Measurements from ENCODE around the gene LRTM2. TPM values are rescaled to one million over a fixed set of nuclear protein-coding genes. Genes with fewer than 3 reads are reported as not detected.

Gene LRTM2
- total RNA-seq, 1 donor from 2014 or later: not detected

- H3K4me3 ChIP-seq: no peak overlapping the region
- H3K27ac ChIP-seq: no peak overlapping the region
- no peak overlapping the region for H3K4me3 Mint-ChIP-seq
- no peaks in the 10 kb centered on the region for H4K20me1 ChIP-seq (ENCODE audit: low read depth)
- no peaks in the 10 kb centered on the region for H3K79me2 ChIP-seq (ENCODE audit: low read depth)
- no peak overlapping the region for H3K4me2 ChIP-seq
- H3K4me1 ChIP-seq: no peaks in the 10 kb centered on the region
- H3K4me1 Mint-ChIP-seq: no peaks in the 10 kb centered on the region
- no peaks in the 10 kb centered on the region for H3K36me3 Mint-ChIP-seq
- H3K9ac ChIP-seq: no peak overlapping the region
- no peak overlapping the region for H2AFZ ChIP-seq (replicated peaks)
- no peaks in the 10 kb centered on the region for H3K27me3 ChIP-seq
- TF ChIP-seq EZH2 (IDR thresholded peaks at IDR 0.05) (no peak), EZH2phosphoT487 (IDR thresholded peaks at IDR 0.05) (no peak), CTCF (IDR thresholded peaks at IDR 0.05) (no peak)
- no peaks in the 10 kb centered on the region for H3F3A ChIP-seq (ENCODE audit: low read depth)
- no peaks in the 10 kb centered on the region for H3K9me3 ChIP-seq (ENCODE audit: low read depth)
- no peaks in the 10 kb centered on the region for H3K9me3 Mint-ChIP-seq
- H3K27me3 Mint-ChIP-seq (ENCODE audit: insufficient read depth, low read depth): peaks cover 3% of the 10 kb centered on the region
- no peaks in the 10 kb centered on the region for H3K36me3 ChIP-seq
- peak overlapping the region; percentile 53 for H3K27ac Mint-ChIP-seq
- no peak for DNase-seq (ENCODE audit: low spot score)
Observed at GRCh38 chr12:1877169-1877878, 57.0 kb downstream of the LRTM2 start.

GRCh38 chr12:1878214-1878613, 57.8 kb downstream of the LRTM2 start:
- Mint-ChIP-seq H3K4me1 (no peaks in the 10 kb centered on the region), H3K36me3 (no peaks in the 10 kb centered on the region), H3K27me3 (ENCODE audit: insufficient read depth, low read depth) (peaks cover 3% of the 10 kb centered on the region), H3K4me3 (no peak overlapping the region), H3K27ac (peak overlapping the region; percentile 87), H3K9me3 (no peaks in the 10 kb centered on the region)
- no peak for DNase-seq (ENCODE audit: low spot score)
- H3F3A ChIP-seq (ENCODE audit: low read depth): no peaks in the 10 kb centered on the region
- no peaks in the 10 kb centered on the region for H3K27me3 ChIP-seq
- H3K27ac ChIP-seq: no peak overlapping the region
- H3K4me3 ChIP-seq: no peak overlapping the region
- H3K36me3 ChIP-seq: no peaks in the 10 kb centered on the region
- H3K9ac ChIP-seq: no peak overlapping the region
- H3K4me2 ChIP-seq: no peak overlapping the region
- H2AFZ ChIP-seq (replicated peaks): no peak overlapping the region
- H3K4me1 ChIP-seq: no peaks in the 10 kb centered on the region
- TF ChIP-seq EZH2 (IDR thresholded peaks at IDR 0.05) (no peak), CTCF (IDR thresholded peaks at IDR 0.05) (no peak), EZH2phosphoT487 (IDR thresholded peaks at IDR 0.05) (no peak)
- no peaks in the 10 kb centered on the region for H4K20me1 ChIP-seq (ENCODE audit: low read depth)
- no peaks in the 10 kb centered on the region for H3K79me2 ChIP-seq (ENCODE audit: low read depth)
- no peaks in the 10 kb centered on the region for H3K9me3 ChIP-seq (ENCODE audit: low read depth)

- H3K79me2 ChIP-seq (ENCODE audit: low read depth): no peaks in the 10 kb centered on the region
- no peak overlapping the region for H3K9ac ChIP-seq
- Mint-ChIP-seq H3K4me3 (no peak overlapping the region), H3K27ac (no peak overlapping the region), H3K9me3 (no peaks in the 10 kb centered on the region), H3K27me3 (ENCODE audit: insufficient read depth, low read depth) (peaks cover 3% of the 10 kb centered on the region), H3K4me1 (no peaks in the 10 kb centered on the region), H3K36me3 (no peaks in the 10 kb centered on the region)
- H3K27ac ChIP-seq: no peak overlapping the region
- no peaks in the 10 kb centered on the region for H3F3A ChIP-seq (ENCODE audit: low read depth)
- H3K4me3 ChIP-seq: no peak overlapping the region
- no peak for DNase-seq (ENCODE audit: low spot score)
- H2AFZ ChIP-seq (replicated peaks): no peak overlapping the region
- no peak overlapping the region for H3K4me2 ChIP-seq
- H3K27me3 ChIP-seq: no peaks in the 10 kb centered on the region
- H3K9me3 ChIP-seq (ENCODE audit: low read depth): no peaks in the 10 kb centered on the region
- no peaks in the 10 kb centered on the region for H3K4me1 ChIP-seq
- H3K36me3 ChIP-seq: no peaks in the 10 kb centered on the region
- TF ChIP-seq CTCF (IDR thresholded peaks at IDR 0.05) (no peak), EZH2 (IDR thresholded peaks at IDR 0.05) (no peak)
- no peaks in the 10 kb centered on the region for H4K20me1 ChIP-seq (ENCODE audit: low read depth)
Observed at GRCh38 chr12:1878695-1879094, 58.3 kb downstream of the LRTM2 start.
